Smooth muscle cell (in vitro differentiated cells): ENCODE results near the gene ARV1. TPM values are rescaled to one million over a fixed set of nuclear protein-coding genes. Genes with fewer than 3 reads are reported as not detected.

ENCODE experiments used
- DNase-seq: peaks from one replicate; lab custom pipeline; 2025; ENCODE audit not compliant: unreplicated experiment; lab: John Stamatoyannopoulos, UW
- H2AFZ ChIP-seq: fragments of 200-600 bp; sonication (generic); 2 replicates; pipeline ENCODE4 v1.6.0; 2016; ENCODE audit warnings: antibody characterized with exemption, low read depth, mild to moderate bottlenecking
- H3F3A ChIP-seq: fragments of 200-600 bp; sonication (generic); 2 replicates; pipeline ENCODE4 v1.6.0; 2017; ENCODE audit warnings: antibody characterized with exemption, low read depth
- H3K27ac ChIP-seq: fragments of 200-600 bp; sonication (generic); 2 replicates; pipeline ENCODE4 v1.5.1; 2016; ENCODE audit warnings: low read depth, mild to moderate bottlenecking
- H3K27me3 ChIP-seq: fragments of 200-600 bp; sonication (generic); 2 replicates; pipeline ENCODE4 v1.6.1; 2016; ENCODE audit warnings: low read depth, mild to moderate bottlenecking
- H3K36me3 ChIP-seq: fragments of 200-600 bp; sonication (generic); 2 replicates; pipeline ENCODE4 v1.5.1; 2016; ENCODE audit warnings: low read depth
- H3K4me1 ChIP-seq: fragments of 200-600 bp; sonication (generic); 2 replicates; pipeline ENCODE4 v1.5.1; 2016; ENCODE audit warnings: low read depth
- H3K4me2 ChIP-seq: fragments of 200-600 bp; sonication (generic); 2 replicates; pipeline ENCODE4 v1.6.0; 2016; ENCODE audit warnings: mild to moderate bottlenecking
- H3K4me3 ChIP-seq: fragments of 200-600 bp; sonication (generic); 2 replicates; pipeline ENCODE4 v1.5.1; 2016; ENCODE audit warnings: mild to moderate bottlenecking
- H3K79me2 ChIP-seq: fragments of 200-600 bp; sonication (generic); 2 replicates; pipeline ENCODE4 v1.6.0; 2016; ENCODE audit warnings: low read depth, mild to moderate bottlenecking
- H3K9ac ChIP-seq: fragments of 200-600 bp; sonication (generic); 2 replicates; pipeline ENCODE4 v1.6.0; 2016; ENCODE audit warnings: low read depth
- H3K9me3 ChIP-seq: fragments of 200-600 bp; sonication (generic); replicated peaks from 2 replicates; pipeline ENCODE4 v1.5.1; 2016; ENCODE audit warnings: low read depth
- H4K20me1 ChIP-seq: fragments of 200-600 bp; sonication (generic); 2 replicates; pipeline ENCODE4 v1.6.0; 2016; ENCODE audit warnings: low read depth
- CTCF ChIP-seq: fragments of 200-600 bp; sonication (generic); IDR thresholded peaks from 2 replicates; pipeline ENCODE4 v1.5.1; 2017; ENCODE audit warnings: borderline replicate concordance, mild to moderate bottlenecking, antibody characterized with exemption; ENCODE audit not compliant: insufficient read depth, poor library complexity, severe bottlenecking
- WGBS: methylation state at CpG from one replicate; pipeline ENCODE4 v1.1.7; 2016; ENCODE audit warnings: low lambda C conversion rate; 5-methylcytosine and 5-hydroxymethylcytosine counted together
- polyA plus RNA-seq: library from polyadenylated mRNA; unstranded; fragments of >200 nt; fragmentation: Nextera tagmentation; extraction: Ambion mirVana; gene quantifications from 2 replicates; pipeline ENCODE4 v1.2.1, GENCODE V29; 2016
- total RNA-seq: library from RNA; depleted of rRNA; stranded (reverse); fragments of >200 nt; gene quantifications from 2 replicates; pipeline ENCODE4 v1.2.3, GENCODE V29; 2014

ARV1 gene
- total and polyA plus RNA-seq, 2 experiments from 2014 or later, result 7.4 to 12.5 TPM

- Histone ChIP-seq H4K20me1 (peaks cover 94% of the 10 kb centered on the region), H3K9ac (no peak overlapping the region), H2AFZ (no peak overlapping the region), H3F3A (no peaks in the 10 kb centered on the region), H3K27ac (no peak overlapping the region), H3K27me3 (no peaks in the 10 kb centered on the region), H3K4me3 (no peak overlapping the region), H3K36me3 (no peaks in the 10 kb centered on the region), H3K79me2 (peaks cover 61% of the 10 kb centered on the region), H3K9me3 (no peaks in the 10 kb centered on the region), H3K4me1 (peaks cover 3% of the 10 kb centered on the region), H3K4me2 (no peak overlapping the region)
- no peak for DNase-seq
- no peak for TF ChIP-seq CTCF
- 94% methylated on average over 6 of the region's 6 CpGs for WGBS
Observed at GRCh38 chr1:231029841-231030240, 50.9 kb downstream of the ARV1 start.

GRCh38 chr1:231032963-231033362 is 54.1 kb downstream of the ARV1 start:
- H3K36me3 ChIP-seq, result no peaks in the 10 kb centered on the region
- 30% methylated on average over 7 of the region's 7 CpGs for WGBS

GRCh38 chr1:231035799-231036198 is 56.9 kb downstream of the ARV1 start:
- Histone ChIP-seq H3K36me3 (no peaks in the 10 kb centered on the region), H2AFZ (no peak overlapping the region), H3K9me3 (no peaks in the 10 kb centered on the region), H3K4me1 (peaks cover 8% of the 10 kb centered on the region), H3K79me2 (peaks cover 52% of the 10 kb centered on the region), H3K4me3 (no peak overlapping the region), H3K4me2 (no peak overlapping the region), H3K27ac (no peak overlapping the region), H3K27me3 (no peaks in the 10 kb centered on the region), H3K9ac (no peak overlapping the region), H4K20me1 (peaks cover 66% of the 10 kb centered on the region), H3F3A (no peaks in the 10 kb centered on the region)
- DNase-seq, result no peak
- no peak for TF ChIP-seq CTCF
- WGBS, result 100% methylated on average over 1 of the region's 1 CpG

More at GRCh38 chr1:231032963-231033362, 54.1 kb downstream of the ARV1 start:
- DNase-seq, result no peak
- peaks cover 7% of the 10 kb centered on the region for H3K4me1 ChIP-seq
- no peak overlapping the region for H3K27ac ChIP-seq
- H3K9ac ChIP-seq, result no peak overlapping the region
- H3K9me3 ChIP-seq, result no peaks in the 10 kb centered on the region
- H3K4me3 ChIP-seq, result no peak overlapping the region
- H2AFZ ChIP-seq, result no peak overlapping the region
- H3K27me3 ChIP-seq, result no peaks in the 10 kb centered on the region
- H3K4me2 ChIP-seq, result peak overlapping the region; percentile 4
- peaks cover 93% of the 10 kb centered on the region for H4K20me1 ChIP-seq
- no peak for TF ChIP-seq CTCF
- H3K79me2 ChIP-seq, result peaks cover 76% of the 10 kb centered on the region
- no peaks in the 10 kb centered on the region for H3F3A ChIP-seq

- H3K4me1 ChIP-seq, result peaks cover 8% of the 10 kb centered on the region
- WGBS, result 36% methylated on average over 5 of the region's 5 CpGs
- H2AFZ ChIP-seq, result no peak overlapping the region
- H3K27ac ChIP-seq, result no peak overlapping the region
- H3K4me2 ChIP-seq, result peak overlapping the region; percentile 77
- no peak overlapping the region for H3K4me3 ChIP-seq
- H3K9ac ChIP-seq, result no peak overlapping the region
- H4K20me1 ChIP-seq, result peaks cover 60% of the 10 kb centered on the region
- DNase-seq, result no peak
- no peaks in the 10 kb centered on the region for H3K9me3 ChIP-seq
- H3K79me2 ChIP-seq, result peaks cover 46% of the 10 kb centered on the region
- H3F3A ChIP-seq, result no peaks in the 10 kb centered on the region
- no peak for TF ChIP-seq CTCF
- H3K36me3 ChIP-seq, result no peaks in the 10 kb centered on the region
- no peaks in the 10 kb centered on the region for H3K27me3 ChIP-seq
Observed at GRCh38 chr1:231036416-231036815, 57.5 kb downstream of the ARV1 start.
